GM20431 (cell line): Measurements from ENCODE around the gene JAM2.
"Not testable (repeated sequence)": the region's sequence is repeated elsewhere in the genome, so short reads cannot be mapped to it uniquely, and the experiment has no call there.

Experiments used
- in situ Hi-C: fragments of 300-500 bp; cut with MseI, MboI; formaldehyde crosslinking; loops from one replicate; pipeline ENCODE4 v1.15.0; 2020; ENCODE audit warnings: low sequenced_read_pairs; ENCODE audit not compliant: unreplicated experiment

Gene JAM2

GRCh38 chr21:25638660-25639550 lies at the start of gene JAM2:
JAM2 (plus strand) TSS chr21:25639258; CDS start chr21:25639822, 564 bp downstream.
- in situ Hi-C loops, result no loop called here

GRCh38 chr21:25589887-25590286 lies 49.2 kb upstream of the JAM2 start:
- in situ Hi-C loops, result no loop called here

- in situ Hi-C loops, result no loop called here
Measured at GRCh38 chr21:25607151-25608043, 31.7 kb upstream of the JAM2 start, which contains the start of gene MRPL39. MRPL39 (minus strand) TSS chr21:25607481; CDS start chr21:25607475, 6 bp downstream.

- in situ Hi-C loops, result no loop called here
Measured at GRCh38 chr21:25608044-25608737, 30.9 kb upstream of the JAM2 start.

GRCh38 chr21:25614441-25614840 lies 24.6 kb upstream of the JAM2 start:
- in situ Hi-C loops, result loop anchor here (10.0 kb wide), 1 partner anchor 100 kb away; no protein-coding TSS in a partner anchor

GRCh38 chr21:25615880-25616279 lies 23.2 kb upstream of the JAM2 start:
- in situ Hi-C loops, result loop anchor here (10.0 kb wide), 1 partner anchor 99 kb away; no protein-coding TSS in a partner anchor

GRCh38 chr21:25619198-25619597 lies 19.9 kb upstream of the JAM2 start:
- in situ Hi-C loops, result loop anchor here (10.0 kb wide), 1 partner anchor 96 kb away; no protein-coding TSS in a partner anchor

- in situ Hi-C loops, result no loop called here
Measured at GRCh38 chr21:25624511-25624910, 14.5 kb upstream of the JAM2 start.

GRCh38 chr21:25625036-25625435 lies 14.0 kb upstream of the JAM2 start:
- in situ Hi-C loops, result no loop called here

- in situ Hi-C loops, result not testable (repeated sequence)
Measured at GRCh38 chr21:25625776-25626555, 13.1 kb upstream of the JAM2 start.

GRCh38 chr21:25626757-25627156 lies 12.3 kb upstream of the JAM2 start:
- in situ Hi-C loops, result no loop called here

- in situ Hi-C loops, result no loop called here
Measured at GRCh38 chr21:25632296-25632695, 6.8 kb upstream of the JAM2 start.

GRCh38 chr21:25635310-25635709 lies 3.7 kb upstream of the JAM2 start:
- in situ Hi-C loops, result no loop called here

GRCh38 chr21:25636727-25637126 lies 2.3 kb upstream of the JAM2 start:
- in situ Hi-C loops, result no loop called here

GRCh38 chr21:25637851-25638659 lies 1.0 kb upstream of the JAM2 start:
- in situ Hi-C loops, result no loop called here

GRCh38 chr21:25639551-25640201 lies 618 bp downstream of the JAM2 start:
- in situ Hi-C loops, result no loop called here

GRCh38 chr21:25640202-25640942 lies 1.3 kb downstream of the JAM2 start:
- in situ Hi-C loops, result no loop called here
